SK-N-SH treated with all-trans-retinoic acid at 6 μM for 48 hours (cell line): ENCODE results near the gene SNX32.
A peak's percentile ranks its signal among the peaks of the same experiment; 100 is the strongest.

Experiments
- ATAC-seq: fragments of 200-7000 bp; cut with Tn5 transposase; 3 replicates; pipeline ENCODE4 v1.9.1; 2020; ENCODE audit warnings: mild to moderate bottlenecking, moderate library complexity
- ARNTL ChIP-seq: fragments of 450-650 bp; formaldehyde crosslinking; IDR thresholded peaks from 2 replicates; pipeline ENCODE4 v1.5.0; 2020; ENCODE audit warnings: low read depth, mild to moderate bottlenecking, moderate library complexity, borderline replicate concordance
- BACH2 ChIP-seq: fragments of 250-450 bp; sonication (Bioruptor Pico); IDR thresholded peaks from 2 replicates; pipeline ENCODE4 v1.9.0; 2021; ENCODE audit warnings: mild to moderate bottlenecking, borderline replicate concordance
- CREB5 ChIP-seq: fragments of 250-450 bp; sonication (Bioruptor Pico); IDR thresholded peaks from 2 replicates; pipeline ENCODE4 v1.5.1; 2020; ENCODE audit warnings: low read depth, mild to moderate bottlenecking, moderate library complexity
- CSDC2 ChIP-seq: fragments of 250-450 bp; sonication (Bioruptor Pico); IDR thresholded peaks from 2 replicates; pipeline ENCODE4 v1.5.0; 2020; ENCODE audit warnings: mild to moderate bottlenecking, moderate library complexity
- CSRNP3 ChIP-seq: fragments of 250-450 bp; sonication (Bioruptor Pico); IDR thresholded peaks from 2 replicates; pipeline ENCODE4 v1.5.1; 2021; ENCODE audit warnings: mild to moderate bottlenecking, moderate library complexity
- ESRRG ChIP-seq: fragments of 250-450 bp; sonication (Bioruptor Pico); IDR thresholded peaks from 2 replicates; pipeline ENCODE4 v1.6.1; 2021; ENCODE audit warnings: mild to moderate bottlenecking
- GLIS3 ChIP-seq: fragments of 250-450 bp; sonication (Bioruptor Pico); IDR thresholded peaks from 2 replicates; pipeline ENCODE4 v1.5.0; 2020; ENCODE audit warnings: mild to moderate bottlenecking, moderate library complexity
- OSR1 ChIP-seq: fragments of 250-450 bp; sonication (Bioruptor Pico); IDR thresholded peaks from 2 replicates; pipeline ENCODE4 v1.8.0; 2022; ENCODE audit warnings: moderate library complexity, mild to moderate bottlenecking, inconsistent platforms
- PATZ1 ChIP-seq: fragments of 250-450 bp; sonication (Bioruptor Pico); IDR thresholded peaks from 2 replicates; pipeline ENCODE4 v1.8.0; 2020; ENCODE audit warnings: mild to moderate bottlenecking, moderate library complexity, borderline replicate concordance
- POU6F1 ChIP-seq: fragments of 250-450 bp; sonication (Bioruptor Pico); IDR thresholded peaks from 2 replicates; pipeline ENCODE4 v1.8.0; 2021; ENCODE audit warnings: low read depth, mild to moderate bottlenecking, moderate library complexity, borderline replicate concordance
- PPARA ChIP-seq: fragments of 250-450 bp; sonication (Bioruptor Pico); IDR thresholded peaks from 2 replicates; pipeline ENCODE4 v1.5.0; 2020; ENCODE audit warnings: mild to moderate bottlenecking, borderline replicate concordance
- RARB ChIP-seq: fragments of 250-450 bp; sonication (Bioruptor Pico); IDR thresholded peaks from 2 replicates; pipeline ENCODE4 v1.8.0; 2021; ENCODE audit warnings: mild to moderate bottlenecking, moderate library complexity
- SNAI2 ChIP-seq: fragments of 250-450 bp; sonication (Bioruptor Pico); IDR thresholded peaks from 2 replicates; pipeline ENCODE4 v1.5.0; 2020; ENCODE audit warnings: mild to moderate bottlenecking, moderate library complexity
- TCF4 ChIP-seq: fragments of 250-450 bp; sonication (Bioruptor Pico); IDR thresholded peaks from 2 replicates; pipeline ENCODE4 v1.8.0; 2021; ENCODE audit warnings: mild to moderate bottlenecking, moderate library complexity, borderline replicate concordance
- TOX ChIP-seq: fragments of 250-450 bp; sonication (Bioruptor Pico); IDR thresholded peaks from 2 replicates; pipeline ENCODE4 v1.8.0; 2021; ENCODE audit warnings: mild to moderate bottlenecking, moderate library complexity, borderline replicate concordance
- TSHZ2 ChIP-seq: fragments of 250-450 bp; sonication (Bioruptor Pico); IDR thresholded peaks from 2 replicates; pipeline ENCODE4 v1.5.0; 2020; ENCODE audit warnings: mild to moderate bottlenecking, moderate library complexity
- ZC3H10 ChIP-seq: fragments of 250-450 bp; sonication (Bioruptor Pico); IDR thresholded peaks from 2 replicates; pipeline ENCODE4 v1.5.1; 2021; ENCODE audit warnings: mild to moderate bottlenecking, moderate library complexity
- ZFP3 ChIP-seq: fragments of 250-450 bp; sonication (Bioruptor Pico); IDR thresholded peaks from 2 replicates; pipeline ENCODE4 v1.5.0; 2020; ENCODE audit warnings: mild to moderate bottlenecking, moderate library complexity
- ZFP30 ChIP-seq: fragments of 450-650 bp; formaldehyde crosslinking; IDR thresholded peaks from 2 replicates; pipeline ENCODE4 v1.5.0; 2022; ENCODE audit warnings: mild to moderate bottlenecking, moderate library complexity
- ZNF565 ChIP-seq: fragments of 450-650 bp; formaldehyde crosslinking; conservative IDR thresholded peaks from 2 replicates; pipeline ENCODE4 v1.5.0; 2020; ENCODE audit warnings: low read depth, mild to moderate bottlenecking, moderate library complexity
- ZNF70 ChIP-seq: fragments of 450-650 bp; formaldehyde crosslinking; IDR thresholded peaks from 2 replicates; pipeline ENCODE4 v1.5.0; 2020; ENCODE audit warnings: mild to moderate bottlenecking, moderate library complexity
- ZNF8 ChIP-seq: fragments of 450-650 bp; formaldehyde crosslinking; IDR thresholded peaks from 2 replicates; pipeline ENCODE4 v1.5.0; 2020; ENCODE audit warnings: mild to moderate bottlenecking, moderate library complexity

The SNX32 gene

GRCh38 chr11:65868076-65868667 lies 34.4 kb downstream of the SNX32 start:
- no peak for TF ChIP-seq GLIS3 (CRISPR knock-in tag)
- TF ChIP-seq BACH2, result no peak
- TF ChIP-seq PATZ1, result no peak
- no peak for TF ChIP-seq ARNTL
- TF ChIP-seq ZNF8 (CRISPR knock-in tag), result no peak
- TF ChIP-seq PPARA (CRISPR knock-in tag), result no peak
- TF ChIP-seq ZNF565 (CRISPR knock-in tag), result no peak
- no peak for TF ChIP-seq ESRRG (CRISPR knock-in tag)
- TF ChIP-seq CSDC2 (CRISPR knock-in tag), result no peak
- no peak for TF ChIP-seq RARB (CRISPR knock-in tag)
- no peak for TF ChIP-seq TSHZ2 (CRISPR knock-in tag)
- TF ChIP-seq TOX (CRISPR knock-in tag), result no peak
- no peak for TF ChIP-seq CSRNP3 (CRISPR knock-in tag)
- TF ChIP-seq TCF4 (CRISPR knock-in tag), result no peak
- no peak for TF ChIP-seq ZFP3
- TF ChIP-seq ZNF70, result no peak
- TF ChIP-seq ZFP30 (CRISPR knock-in tag), result no peak
- no peak for TF ChIP-seq SNAI2 (CRISPR knock-in tag)
- ATAC-seq, result no peak

GRCh38 chr11:65868907-65869306 lies 35.1 kb downstream of the SNX32 start:
- TF ChIP-seq OSR1 (CRISPR knock-in tag) (no peak), ZNF565 (CRISPR knock-in tag) (no peak), TCF4 (CRISPR knock-in tag) (no peak), GLIS3 (CRISPR knock-in tag) (no peak), POU6F1 (CRISPR knock-in tag) (no peak), ESRRG (CRISPR knock-in tag) (no peak), PPARA (CRISPR knock-in tag) (no peak), ZNF70 (no peak), SNAI2 (CRISPR knock-in tag) (no peak), RARB (CRISPR knock-in tag) (no peak)
- TF ChIP-seq, all 23 proteins: peak for 0
- no peak for ATAC-seq

- TF ChIP-seq ZC3H10 (0 out of 2 replicates have a peak, but pooled peaks have one; percentile 1), TOX (CRISPR knock-in tag) (no peak)
- TF ChIP-seq, all 23 proteins: peak for 1
- no peak for ATAC-seq
Observed at GRCh38 chr11:65869643-65870306, 36.0 kb downstream of the SNX32 start.

- ATAC-seq, result no peak
- TF ChIP-seq CREB5 (CRISPR knock-in tag) (no peak), RARB (CRISPR knock-in tag) (no peak), ZFP3 (no peak), TOX (CRISPR knock-in tag) (no peak)
Observed at GRCh38 chr11:65870307-65870658, 36.5 kb downstream of the SNX32 start.
